ENCODE data around the gene HS6ST2.

DNA sequence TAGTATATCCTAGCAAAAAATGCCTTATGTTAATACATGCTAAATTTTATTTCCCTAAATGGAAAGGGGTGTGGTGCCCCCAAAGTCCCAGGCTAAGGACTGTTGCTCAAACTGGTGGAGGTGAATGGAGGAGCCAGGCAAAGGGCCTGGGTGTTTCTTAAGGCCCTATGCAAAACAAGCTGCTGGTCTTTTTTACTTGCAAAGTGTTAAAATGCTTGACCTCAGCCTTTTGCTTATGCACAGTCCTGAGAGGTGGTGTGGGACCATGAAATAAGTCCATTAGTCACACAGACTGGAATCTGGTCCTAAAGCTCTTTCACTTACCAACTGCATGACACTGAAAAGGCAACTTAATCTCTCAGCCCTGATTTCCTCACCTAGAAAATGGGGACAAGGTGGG is 246.1 kb downstream of the HS6ST2 start:
- TF ChIP-seq POLR2AphosphoS5 (IDR thresholded peaks at IDR 0.05; ENCODE audit: low read depth, low read length): no peak
- TF ChIP-seq TAF1 (IDR thresholded peaks at IDR 0.05; ENCODE audit: borderline replicate concordance, low read depth, low read length): no peak
- TF ChIP-seq POLR2A (IDR thresholded peaks at IDR 0.05; ENCODE audit: low read depth, low read length): no peak

Measured in GM12892 (cell line).